ENCODE measurements around the gene SLC35A2.

Gene SLC35A2

GRCh38 chrX:48917139-48918001 is 5.9 kb upstream of the SLC35A2 start:
- peak overlapping the region; percentile 79 for H3K4me3 ChIP-seq (ENCODE audit: insufficient read depth, low read depth, low read length, poor library complexity, severe bottlenecking)
- no peaks in the 10 kb centered on the region for H3K9me3 ChIP-seq (ENCODE audit: control insufficient read depth, low read length)
- H3K36me3 ChIP-seq (ENCODE audit: control insufficient read depth, insufficient read depth, low read length) = peaks cover 39% of the 10 kb centered on the region
- H3K27ac ChIP-seq (ENCODE audit: insufficient read depth, low read length, poor library complexity, severe bottlenecking) = peak overlapping the region; percentile 97
- no peaks in the 10 kb centered on the region for H3K27me3 ChIP-seq (replicated peaks; ENCODE audit: control insufficient read depth, insufficient read depth, low read length, poor library complexity, severe bottlenecking)
- DNase-seq = peak; percentile 84 to 86 (median 85)
- H3K4me1 ChIP-seq (ENCODE audit: control insufficient read depth, insufficient read depth, low read length, poor library complexity, severe bottlenecking) = peaks cover 54% of the 10 kb centered on the region

GRCh38 chrX:48914593-48915493 is 3.4 kb upstream of the SLC35A2 start:
- Histone ChIP-seq H3K9me3 (ENCODE audit: control insufficient read depth, low read length) (no peaks in the 10 kb centered on the region), H3K4me3 (ENCODE audit: insufficient read depth, low read depth, low read length, poor library complexity, severe bottlenecking) (peak overlapping the region; percentile 44)

GRCh38 chrX:48913605-48914366 is 2.3 kb upstream of the SLC35A2 start:
- H3K9me3 ChIP-seq (ENCODE audit: control insufficient read depth, low read length) = no peaks in the 10 kb centered on the region
- peak overlapping the region; percentile 39 for H3K27ac ChIP-seq (ENCODE audit: insufficient read depth, low read length, poor library complexity, severe bottlenecking)
- peaks cover 39% of the 10 kb centered on the region for H3K36me3 ChIP-seq (ENCODE audit: control insufficient read depth, insufficient read depth, low read length)
- DNase-seq = no peak
- H3K4me3 ChIP-seq (ENCODE audit: insufficient read depth, low read depth, low read length, poor library complexity, severe bottlenecking) = no peak overlapping the region
- peaks cover 44% of the 10 kb centered on the region for H3K4me1 ChIP-seq (ENCODE audit: control insufficient read depth, insufficient read depth, low read length, poor library complexity, severe bottlenecking)
- no peaks in the 10 kb centered on the region for H3K27me3 ChIP-seq (replicated peaks; ENCODE audit: control insufficient read depth, insufficient read depth, low read length, poor library complexity, severe bottlenecking)

More at GRCh38 chrX:48914593-48915493, 3.4 kb upstream of the SLC35A2 start:
- Histone ChIP-seq H3K4me1 (ENCODE audit: control insufficient read depth, insufficient read depth, low read length, poor library complexity, severe bottlenecking) (peaks cover 50% of the 10 kb centered on the region), H3K27me3 (replicated peaks; ENCODE audit: control insufficient read depth, insufficient read depth, low read length, poor library complexity, severe bottlenecking) (no peaks in the 10 kb centered on the region), H3K36me3 (ENCODE audit: control insufficient read depth, insufficient read depth, low read length) (peaks cover 39% of the 10 kb centered on the region), H3K27ac (ENCODE audit: insufficient read depth, low read length, poor library complexity, severe bottlenecking) (peak overlapping the region; percentile 34)
- DNase-seq = no peak

- Histone ChIP-seq H3K27ac (ENCODE audit: insufficient read depth, low read length, poor library complexity, severe bottlenecking) (peak overlapping the region; percentile 85), H3K9me3 (ENCODE audit: control insufficient read depth, low read length) (no peaks in the 10 kb centered on the region), H3K36me3 (ENCODE audit: control insufficient read depth, insufficient read depth, low read length) (peaks cover 28% of the 10 kb centered on the region), H3K27me3 (replicated peaks; ENCODE audit: control insufficient read depth, insufficient read depth, low read length, poor library complexity, severe bottlenecking) (no peaks in the 10 kb centered on the region), H3K4me3 (ENCODE audit: insufficient read depth, low read depth, low read length, poor library complexity, severe bottlenecking) (peak overlapping the region; percentile 54), H3K4me1 (ENCODE audit: control insufficient read depth, insufficient read depth, low read length, poor library complexity, severe bottlenecking) (peaks cover 37% of the 10 kb centered on the region)
- no peak for DNase-seq
Measured at GRCh38 chrX:48910926-48911411, 477 bp downstream of the SLC35A2 start.

GRCh38 chrX:48909703-48910294 is 1.6 kb downstream of the SLC35A2 start:
- H3K9me3 ChIP-seq (ENCODE audit: control insufficient read depth, low read length) = no peaks in the 10 kb centered on the region
- H3K27me3 ChIP-seq (replicated peaks; ENCODE audit: control insufficient read depth, insufficient read depth, low read length, poor library complexity, severe bottlenecking) = no peaks in the 10 kb centered on the region
- H3K4me1 ChIP-seq (ENCODE audit: control insufficient read depth, insufficient read depth, low read length, poor library complexity, severe bottlenecking) = peaks cover 29% of the 10 kb centered on the region
- DNase-seq = no peak
- H3K36me3 ChIP-seq (ENCODE audit: control insufficient read depth, insufficient read depth, low read length) = peaks cover 17% of the 10 kb centered on the region
- no peak overlapping the region for H3K4me3 ChIP-seq (ENCODE audit: insufficient read depth, low read depth, low read length, poor library complexity, severe bottlenecking)
- H3K27ac ChIP-seq (ENCODE audit: insufficient read depth, low read length, poor library complexity, severe bottlenecking) = no peak overlapping the region

GRCh38 chrX:48908600-48908999 is 2.8 kb downstream of the SLC35A2 start:
- peaks cover 22% of the 10 kb centered on the region for H3K4me1 ChIP-seq (ENCODE audit: control insufficient read depth, insufficient read depth, low read length, poor library complexity, severe bottlenecking)
- DNase-seq = no peak
- H3K27ac ChIP-seq (ENCODE audit: insufficient read depth, low read length, poor library complexity, severe bottlenecking) = no peak overlapping the region
- H3K4me3 ChIP-seq (ENCODE audit: insufficient read depth, low read depth, low read length, poor library complexity, severe bottlenecking) = no peak overlapping the region
- H3K9me3 ChIP-seq (ENCODE audit: control insufficient read depth, low read length) = no peaks in the 10 kb centered on the region
- peaks cover 10% of the 10 kb centered on the region for H3K36me3 ChIP-seq (ENCODE audit: control insufficient read depth, insufficient read depth, low read length)
- H3K27me3 ChIP-seq (replicated peaks; ENCODE audit: control insufficient read depth, insufficient read depth, low read length, poor library complexity, severe bottlenecking) = no peaks in the 10 kb centered on the region

GRCh38 chrX:48905090-48905790 is 6.2 kb downstream of the SLC35A2 start:
- Histone ChIP-seq H3K27ac (ENCODE audit: insufficient read depth, low read length, poor library complexity, severe bottlenecking) (no peak overlapping the region), H3K36me3 (ENCODE audit: control insufficient read depth, insufficient read depth, low read length) (peaks cover 23% of the 10 kb centered on the region), H3K4me3 (ENCODE audit: insufficient read depth, low read depth, low read length, poor library complexity, severe bottlenecking) (no peak overlapping the region), H3K27me3 (replicated peaks; ENCODE audit: control insufficient read depth, insufficient read depth, low read length, poor library complexity, severe bottlenecking) (no peaks in the 10 kb centered on the region), H3K9me3 (ENCODE audit: control insufficient read depth, low read length) (no peaks in the 10 kb centered on the region), H3K4me1 (ENCODE audit: control insufficient read depth, insufficient read depth, low read length, poor library complexity, severe bottlenecking) (no peaks in the 10 kb centered on the region)
- no peak for DNase-seq

- Histone ChIP-seq H3K27me3 (replicated peaks; ENCODE audit: control insufficient read depth, insufficient read depth, low read length, poor library complexity, severe bottlenecking) (no peaks in the 10 kb centered on the region), H3K36me3 (ENCODE audit: control insufficient read depth, insufficient read depth, low read length) (peaks cover 23% of the 10 kb centered on the region), H3K27ac (ENCODE audit: insufficient read depth, low read length, poor library complexity, severe bottlenecking) (no peak overlapping the region), H3K4me1 (ENCODE audit: control insufficient read depth, insufficient read depth, low read length, poor library complexity, severe bottlenecking) (no peaks in the 10 kb centered on the region), H3K9me3 (ENCODE audit: control insufficient read depth, low read length) (no peaks in the 10 kb centered on the region), H3K4me3 (ENCODE audit: insufficient read depth, low read depth, low read length, poor library complexity, severe bottlenecking) (no peak overlapping the region)
- no peak for DNase-seq
Measured at GRCh38 chrX:48904626-48905025, 6.8 kb downstream of the SLC35A2 start.

GRCh38 chrX:48904180-48904579 is 7.3 kb downstream of the SLC35A2 start:
- no peaks in the 10 kb centered on the region for H3K27me3 ChIP-seq (replicated peaks; ENCODE audit: control insufficient read depth, insufficient read depth, low read length, poor library complexity, severe bottlenecking)
- no peak overlapping the region for H3K4me3 ChIP-seq (ENCODE audit: insufficient read depth, low read depth, low read length, poor library complexity, severe bottlenecking)
- no peak for DNase-seq
- no peaks in the 10 kb centered on the region for H3K9me3 ChIP-seq (ENCODE audit: control insufficient read depth, low read length)
- H3K4me1 ChIP-seq (ENCODE audit: control insufficient read depth, insufficient read depth, low read length, poor library complexity, severe bottlenecking) = no peaks in the 10 kb centered on the region
- no peak overlapping the region for H3K27ac ChIP-seq (ENCODE audit: insufficient read depth, low read length, poor library complexity, severe bottlenecking)
- H3K36me3 ChIP-seq (ENCODE audit: control insufficient read depth, insufficient read depth, low read length) = peaks cover 26% of the 10 kb centered on the region

Data from effector memory CD4-positive, alpha-beta T cell (primary cell).